Medulla oblongata (tissue), 1 donor: ENCODE data around the gene AJAP1.

Source experiments
- DNase-seq: peaks from one replicate; pipeline ENCODE4 v3.0.0-alpha.2; 2015; ENCODE audit errors: extremely low spot score

Gene AJAP1

GRCh38 chr1:4836574-4836973 is 182.2 kb downstream of the AJAP1 start:
- DNase-seq: no peak

- DNase-seq: no peak
Observed at GRCh38 chr1:4837031-4837600, 182.7 kb downstream of the AJAP1 start.

- no peak for DNase-seq
Observed at GRCh38 chr1:4837752-4838151, 183.3 kb downstream of the AJAP1 start.

- DNase-seq: no peak
Observed at GRCh38 chr1:4838231-4838630, 183.8 kb downstream of the AJAP1 start.
